Smooth muscle cell of the brain vasculature (primary cell): ENCODE measurements around the gene AKAP10.
"Not testable (repeated sequence)": the region's sequence is repeated elsewhere in the genome, so short reads cannot be mapped to it uniquely, and the experiment has no call there.

Experiments
- DNase-seq: peaks from one replicate; pipeline ENCODE4 v3.0.0-alpha.2; 2012; ENCODE audit warnings: low read depth, low spot score

The AKAP10 gene

GRCh38 chr17:19977293-19978208, at the start of gene AKAP10:
Gene AKAP10 (minus strand): TSS chr17:19977828. CDS start chr17:19977679, 149 bp downstream.
- DNase-seq, result no peak

GRCh38 chr17:20026960-20027359, 49.3 kb upstream of the AKAP10 start:
- DNase-seq, result no peak

DNA sequence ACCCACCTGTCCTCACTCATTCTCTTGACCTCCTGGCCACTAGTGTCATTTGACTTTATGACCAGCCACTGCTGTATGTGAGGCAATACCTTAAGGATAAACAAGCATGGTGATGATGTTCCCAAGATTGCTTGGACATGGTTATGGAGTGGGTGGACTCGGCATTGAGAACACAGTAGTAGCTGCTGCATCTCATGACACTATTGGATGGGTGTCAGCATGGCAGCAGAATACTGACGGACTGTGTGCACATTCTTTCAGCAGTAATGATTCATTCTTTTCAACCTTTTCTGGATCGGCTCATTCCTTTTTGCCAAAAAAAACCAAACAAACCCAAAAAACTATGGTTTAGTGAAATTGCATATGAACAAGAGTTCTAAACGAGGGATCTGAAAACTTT, 45.1 kb upstream of the AKAP10 start:
- no peak for DNase-seq

DNA sequence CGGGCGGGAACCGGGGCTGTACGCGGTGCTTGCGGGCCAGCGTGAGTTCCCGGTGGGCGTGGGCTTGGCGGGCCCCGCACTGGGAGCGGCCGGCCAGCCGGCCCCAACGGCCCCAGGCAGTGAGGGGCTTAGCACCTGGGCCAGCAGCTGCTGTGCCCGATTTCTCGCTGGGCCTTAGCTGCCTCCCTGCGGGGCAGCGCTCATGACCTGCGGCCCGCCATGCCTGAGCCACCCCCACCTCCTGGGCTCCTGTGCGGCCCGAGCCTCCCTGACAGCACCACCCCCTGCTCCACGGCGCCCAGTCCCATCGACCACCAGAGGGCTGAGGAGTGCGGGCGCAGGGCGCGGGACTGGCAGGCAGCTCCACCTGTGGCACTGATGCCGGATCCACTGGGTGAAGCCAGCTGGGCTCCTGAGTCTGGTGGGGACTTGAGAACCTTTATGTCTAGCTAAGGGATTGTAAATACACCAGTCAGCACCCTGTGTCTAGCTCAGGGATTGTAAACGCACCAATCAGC, 38.9 kb upstream of the AKAP10 start:
- not testable (repeated sequence) for DNase-seq

GRCh38 chr17:20012017-20012536, 34.4 kb upstream of the AKAP10 start:
- DNase-seq, result no peak

DNA sequence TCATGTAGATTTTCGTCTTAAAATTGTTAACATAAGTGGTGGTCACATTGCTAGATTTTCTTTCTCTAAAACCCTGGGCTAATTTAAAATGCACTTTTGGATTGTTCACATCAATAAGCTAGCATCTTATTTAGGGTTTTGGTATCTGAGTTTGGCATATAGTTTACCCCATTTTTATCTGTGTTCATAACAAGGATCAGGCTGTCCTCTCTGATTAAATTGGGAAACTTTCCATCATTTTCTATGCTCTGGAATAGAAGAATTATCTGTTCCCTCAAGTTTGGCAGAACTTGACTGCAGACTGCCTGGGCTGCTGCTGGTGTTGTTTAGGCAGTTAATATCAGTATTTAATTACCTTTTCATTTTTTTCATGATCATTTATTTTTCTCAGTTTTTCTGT, 33.3 kb upstream of the AKAP10 start:
- no peak for DNase-seq

- DNase-seq, result no peak
Observed at GRCh38 chr17:20010099-20010863, 32.7 kb upstream of the AKAP10 start.

DNA sequence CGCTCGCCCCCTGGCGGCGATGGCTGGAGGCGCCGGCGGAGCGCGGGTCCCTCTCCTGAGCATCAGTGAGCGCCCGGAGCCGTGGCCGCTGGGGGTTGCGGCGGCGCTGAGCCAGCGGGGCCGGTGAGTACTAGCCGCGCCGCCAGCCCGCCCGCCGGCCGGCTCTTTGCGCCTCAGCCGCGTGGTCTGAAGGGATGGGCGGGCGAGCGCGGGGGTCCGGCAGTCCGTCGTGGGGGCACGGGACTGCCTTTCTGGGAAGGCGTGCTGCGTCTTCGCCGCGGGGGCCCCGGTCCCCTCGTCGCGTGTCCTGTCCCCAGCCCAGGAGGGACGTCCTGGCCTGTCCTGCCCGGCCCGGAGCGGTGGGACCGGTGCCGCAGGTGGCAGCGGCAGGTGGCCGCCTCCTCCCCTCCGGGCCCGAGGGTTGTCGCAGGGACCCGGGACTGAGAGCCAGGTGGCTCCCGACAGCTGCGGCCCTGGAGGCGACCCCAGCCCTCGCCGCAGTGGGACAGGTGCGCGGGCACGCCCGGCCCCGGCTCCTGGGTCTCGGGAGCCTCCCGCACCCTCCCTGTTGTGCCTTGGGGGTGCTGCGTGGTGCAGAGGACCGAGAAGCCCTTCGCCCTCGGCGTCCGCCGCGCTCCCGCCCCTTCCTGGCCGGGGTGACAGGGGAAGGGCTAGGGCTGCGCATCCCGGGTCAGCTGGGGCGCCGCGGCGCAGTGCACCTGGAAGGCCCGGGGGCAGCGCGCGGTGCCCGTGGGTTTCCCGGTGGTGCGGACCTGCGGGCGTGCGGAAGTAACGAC, 31.9 kb upstream of the AKAP10 start, which contains the start of gene SPECC1:
TSS of gene SPECC1 (plus strand) at position 58 of the 797 bp plus-strand sequence. CDS start 87,293 bp downstream, outside the sequence.
- no peak for DNase-seq

DNA sequence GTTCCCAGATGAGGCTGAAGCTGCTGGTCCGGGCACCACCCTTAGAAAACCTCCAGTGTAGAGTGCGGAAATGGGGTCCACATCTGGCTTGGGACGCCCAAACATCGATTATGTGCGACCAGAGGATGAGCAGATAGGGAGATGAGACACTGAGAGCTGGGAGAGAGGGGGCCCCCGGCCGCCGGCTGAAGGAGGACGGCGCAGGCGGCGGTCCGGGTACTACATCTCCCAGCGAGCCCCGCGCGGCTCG, 31.3 kb upstream of the AKAP10 start:
- DNase-seq, result no peak

GRCh38 chr17:20008242-20009051, 30.8 kb upstream of the AKAP10 start:
- no peak for DNase-seq

DNA sequence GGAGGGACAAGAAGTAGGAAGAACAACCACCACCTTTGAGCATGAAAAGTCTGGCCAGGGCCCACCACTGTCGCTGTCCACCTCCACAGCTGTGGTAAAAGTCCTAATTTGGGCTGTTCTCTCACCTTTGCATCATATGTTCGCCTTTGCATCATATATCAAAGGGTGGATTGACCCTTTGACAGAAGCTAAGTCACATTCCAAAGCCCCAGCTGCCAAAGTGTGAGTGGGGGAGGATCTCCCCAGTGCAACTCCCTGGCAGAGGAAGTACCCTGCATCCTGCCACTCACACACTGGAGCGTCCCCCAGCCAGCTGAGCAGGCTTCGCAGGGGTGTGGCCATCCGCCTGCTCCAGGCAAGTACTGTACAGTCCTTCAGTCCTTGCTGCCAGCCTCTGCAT, 18.9 kb upstream of the AKAP10 start:
- DNase-seq, result no peak

DNA sequence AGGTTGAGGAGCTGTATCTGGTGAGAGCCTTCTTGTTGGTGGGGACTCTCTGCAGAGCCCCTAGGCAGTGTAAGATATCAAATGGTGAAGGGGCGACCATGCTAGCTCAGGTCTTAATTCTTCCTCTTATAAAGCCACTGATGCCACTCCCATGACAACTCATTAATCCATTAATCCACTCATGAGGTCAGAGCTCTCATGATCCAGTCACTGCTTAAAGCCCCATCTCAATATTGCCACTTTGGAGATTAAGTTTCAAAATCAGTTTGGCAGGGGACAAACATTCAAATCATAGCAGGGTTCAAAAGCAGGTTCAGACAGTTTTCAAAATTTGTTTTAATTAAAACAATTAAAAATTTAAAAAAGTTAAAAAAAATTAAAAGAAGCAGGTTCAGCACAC, 18.5 kb upstream of the AKAP10 start:
- DNase-seq, result no peak

GRCh38 chr17:19992803-19993713, 15.4 kb upstream of the AKAP10 start:
- DNase-seq, result peak; percentile 71

DNA sequence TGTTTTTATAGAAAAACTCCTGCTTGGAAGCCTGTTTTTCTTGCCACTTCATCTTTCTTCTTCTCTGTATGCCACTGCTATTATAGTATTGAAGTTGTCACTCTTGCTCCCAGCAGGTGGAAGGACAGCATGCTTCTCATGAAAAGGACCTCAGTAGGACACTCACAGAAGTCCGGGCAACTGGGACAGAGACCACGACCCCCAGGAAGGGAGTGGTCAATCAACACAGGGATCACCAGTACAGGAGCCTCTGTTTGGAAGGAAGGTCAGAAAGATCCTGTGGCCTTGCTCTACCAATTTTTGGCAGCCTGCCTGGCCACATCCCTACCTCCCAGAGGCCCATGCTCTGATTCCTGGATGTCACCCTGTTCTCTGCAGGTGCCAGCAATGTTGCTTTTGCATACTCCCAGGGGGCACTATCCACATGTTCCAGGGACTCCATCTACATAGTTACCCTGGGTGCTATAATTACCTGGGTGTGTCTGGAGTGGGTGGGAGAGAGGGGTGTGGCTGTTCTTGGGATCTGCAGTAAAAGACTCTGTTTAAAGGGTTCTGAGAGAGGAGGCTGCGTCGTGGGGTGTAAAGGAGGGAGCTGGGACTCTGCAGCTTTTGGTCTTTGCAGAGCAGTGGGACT, 13.7 kb upstream of the AKAP10 start:
- DNase-seq, result no peak

DNA sequence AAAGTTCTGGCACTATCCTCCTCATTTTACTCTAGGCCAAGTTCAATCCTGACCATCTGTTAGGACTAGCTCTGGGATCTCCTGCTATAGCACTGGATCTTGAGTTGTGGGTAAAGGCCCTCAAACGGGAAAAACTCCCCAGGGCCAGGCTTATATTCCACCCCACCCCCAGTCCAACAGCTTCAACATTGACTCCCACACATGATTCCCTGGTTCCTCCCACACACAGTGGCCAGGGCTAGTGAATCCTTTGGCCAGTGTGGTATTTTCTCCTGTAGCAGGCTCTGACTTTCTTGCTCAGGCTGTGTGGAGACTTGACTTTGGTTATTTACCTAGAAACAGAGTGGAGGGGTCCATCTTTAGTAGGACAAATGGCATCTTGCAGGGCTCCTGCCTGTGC, 10.3 kb upstream of the AKAP10 start:
- no peak for DNase-seq

GRCh38 chr17:19986941-19987861, 9.6 kb upstream of the AKAP10 start:
- DNase-seq, result no peak

GRCh38 chr17:19979917-19980770, 2.5 kb upstream of the AKAP10 start:
- DNase-seq, result no peak
